Measurements from ENCODE around the gene PPME1. TPM values are rescaled to one million over a fixed set of nuclear protein-coding genes. Genes with fewer than 3 reads are reported as not detected.
A peak's percentile ranks its signal among the peaks of the same experiment; 100 is the strongest.

PPME1 gene
- total RNA-seq, 4 donors from 2014 or later, result 17.1 to 71.0 (median 29.7) TPM

GRCh38 chr11:74168838-74169237 is 2.3 kb upstream of the PPME1 start:
- Histone ChIP-seq H3K27me3 (no peaks in the 10 kb centered on the region), H3K4me1 (peaks cover 0 to 22% (median 4%) of the 10 kb centered on the region in 4 donors), H3K27ac (no peak overlapping the region), H3K4me3 (no peak overlapping the region), H3K36me3 (peaks cover 0 to 30% (median 0%) of the 10 kb centered on the region in 3 donors), H3K9me3 (no peaks in the 10 kb centered on the region)
- TF ChIP-seq POLR2A (IDR thresholded peaks at IDR 0.05), result no peak
- TF ChIP-seq CTCF (IDR thresholded peaks at IDR 0.05), result no peak
- DNase-seq, result no peak

- H3K4me1 ChIP-seq, result peaks cover 0 to 22% (median 4%) of the 10 kb centered on the region in 4 donors
- peaks cover 0 to 22% (median 0%) of the 10 kb centered on the region in 3 donors for H3K36me3 ChIP-seq
- H3K9me3 ChIP-seq, result no peaks in the 10 kb centered on the region
- peak overlapping the region in 3 of 4 donors; percentile 74 to 83 (median 79) for H3K27ac ChIP-seq
- DNase-seq, result no peak
- H3K27me3 ChIP-seq, result no peaks in the 10 kb centered on the region
- peak overlapping the region; percentile 52 to 77 (median 70) for H3K4me3 ChIP-seq
- no peak for TF ChIP-seq POLR2A (IDR thresholded peaks at IDR 0.05)
- no peak for TF ChIP-seq CTCF (IDR thresholded peaks at IDR 0.05)
Measured at GRCh38 chr11:74169738-74170458, 1.2 kb upstream of the PPME1 start.

GRCh38 chr11:74171630-74171968 is 510 bp downstream of the PPME1 start:
- no peak for DNase-seq
- no peaks in the 10 kb centered on the region for H3K27me3 ChIP-seq
- H3K4me1 ChIP-seq, result peaks cover 0 to 22% (median 4%) of the 10 kb centered on the region in 4 donors
- peak overlapping the region; percentile 74 to 83 (median 76) for H3K27ac ChIP-seq
- no peak for TF ChIP-seq POLR2A (IDR thresholded peaks at IDR 0.05)
- peak overlapping the region; percentile 52 to 77 (median 70) for H3K4me3 ChIP-seq
- H3K9me3 ChIP-seq, result no peaks in the 10 kb centered on the region
- peaks cover 0 to 14% (median 0%) of the 10 kb centered on the region in 3 donors for H3K36me3 ChIP-seq

GRCh38 chr11:74171997-74172396 is 908 bp downstream of the PPME1 start:
- Histone ChIP-seq H3K27me3 (no peaks in the 10 kb centered on the region), H3K27ac (peak overlapping the region in 1 of 4 donors; percentile 79), H3K9me3 (no peaks in the 10 kb centered on the region), H3K36me3 (peaks cover 0 to 10% (median 0%) of the 10 kb centered on the region in 3 donors), H3K4me1 (peaks cover 0 to 22% (median 4%) of the 10 kb centered on the region in 4 donors), H3K4me3 (peak overlapping the region; percentile 52 to 77 (median 70))
- no peak for DNase-seq
- TF ChIP-seq POLR2A (IDR thresholded peaks at IDR 0.05) (no peak), CTCF (IDR thresholded peaks at IDR 0.05) (no peak)

GRCh38 chr11:74175920-74176319 is 4.8 kb downstream of the PPME1 start:
- DNase-seq, result no peak
- Histone ChIP-seq H3K36me3 (no peaks in the 10 kb centered on the region), H3K27me3 (no peaks in the 10 kb centered on the region), H3K27ac (no peak overlapping the region), H3K4me1 (peaks cover 0 to 8% (median 0%) of the 10 kb centered on the region in 4 donors), H3K9me3 (no peaks in the 10 kb centered on the region), H3K4me3 (no peak overlapping the region)
- TF ChIP-seq CTCF (IDR thresholded peaks at IDR 0.05), result no peak
- no peak for TF ChIP-seq POLR2A (IDR thresholded peaks at IDR 0.05)

GRCh38 chr11:74179234-74180052 is 8.4 kb downstream of the PPME1 start:
- no peak overlapping the region for H3K27ac ChIP-seq
- H3K36me3 ChIP-seq, result no peaks in the 10 kb centered on the region
- no peaks in the 10 kb centered on the region for H3K9me3 ChIP-seq
- no peak for DNase-seq
- no peaks in the 10 kb centered on the region for H3K4me1 ChIP-seq
- H3K4me3 ChIP-seq, result no peak overlapping the region
- no peaks in the 10 kb centered on the region for H3K27me3 ChIP-seq
- TF ChIP-seq POLR2A (IDR thresholded peaks at IDR 0.05), result no peak
- TF ChIP-seq CTCF (IDR thresholded peaks at IDR 0.05), result no peak

Data from Peyer's patch (tissue), 4 donors.